Activated T-cell treated with anti-CD3 and anti-CD28 coated beads for 4 hours (primary cell): ENCODE results near the gene CCNK.

ENCODE experiments used
- DNase-seq: peaks from one replicate; pipeline ENCODE4 v3.0.0-alpha.2; 2020

Gene CCNK

GRCh38 chr14:99480917-99481744, at the start of gene CCNK:
Gene CCNK (plus strand): TSS chr14:99481409. CDS start chr14:99492678, 11,269 bp downstream.
- peak; percentile 100 for DNase-seq

- DNase-seq: no peak
These were observed 49.2 kb upstream of the CCNK start for GRCh38 chr14:99431986-99432385.

GRCh38 chr14:99432485-99432884, 48.7 kb upstream of the CCNK start:
- DNase-seq: no peak

- DNase-seq: no peak
These were observed 45.9 kb upstream of the CCNK start for GRCh38 chr14:99435327-99435726.

GRCh38 chr14:99436247-99437180, 44.7 kb upstream of the CCNK start:
- DNase-seq: no peak

GRCh38 chr14:99437706-99438105, 43.5 kb upstream of the CCNK start:
- no peak for DNase-seq

GRCh38 chr14:99440278-99440677, 40.9 kb upstream of the CCNK start:
- no peak for DNase-seq

- DNase-seq: no peak
These were observed 39.9 kb upstream of the CCNK start for GRCh38 chr14:99441157-99441870.

GRCh38 chr14:99441918-99442317, 39.3 kb upstream of the CCNK start:
- DNase-seq: no peak

GRCh38 chr14:99445931-99446330, 35.3 kb upstream of the CCNK start:
- DNase-seq: no peak

GRCh38 chr14:99447739-99448138, 33.5 kb upstream of the CCNK start:
- DNase-seq: no peak

GRCh38 chr14:99450266-99450665, 30.9 kb upstream of the CCNK start:
- DNase-seq: no peak

GRCh38 chr14:99451234-99451633, 30.0 kb upstream of the CCNK start:
- DNase-seq: no peak

- no peak for DNase-seq
These were observed 28.2 kb upstream of the CCNK start for GRCh38 chr14:99452968-99453367.

- no peak for DNase-seq
These were observed 27.0 kb upstream of the CCNK start for GRCh38 chr14:99454246-99454645.

- no peak for DNase-seq
These were observed 21.6 kb upstream of the CCNK start for GRCh38 chr14:99459481-99460100.

- no peak for DNase-seq
These were observed 20.4 kb upstream of the CCNK start for GRCh38 chr14:99460793-99461192.

GRCh38 chr14:99461411-99462085, 19.7 kb upstream of the CCNK start:
- DNase-seq: no peak

GRCh38 chr14:99462210-99462609, 19.0 kb upstream of the CCNK start:
- no peak for DNase-seq

GRCh38 chr14:99463974-99464373, 17.2 kb upstream of the CCNK start:
- DNase-seq: no peak

- no peak for DNase-seq
These were observed 15.9 kb upstream of the CCNK start for GRCh38 chr14:99465288-99465687.

- DNase-seq: no peak
These were observed 14.5 kb upstream of the CCNK start for GRCh38 chr14:99466758-99467157.
